ENCODE results near the gene CDYL. TPM values are rescaled to one million over a fixed set of nuclear protein-coding genes. Genes with fewer than 3 reads are reported as not detected.

The CDYL gene
- total and polyA plus RNA-seq, 12 donors, result 4.1 to 39.9 (median 33.2) TPM

DNA sequence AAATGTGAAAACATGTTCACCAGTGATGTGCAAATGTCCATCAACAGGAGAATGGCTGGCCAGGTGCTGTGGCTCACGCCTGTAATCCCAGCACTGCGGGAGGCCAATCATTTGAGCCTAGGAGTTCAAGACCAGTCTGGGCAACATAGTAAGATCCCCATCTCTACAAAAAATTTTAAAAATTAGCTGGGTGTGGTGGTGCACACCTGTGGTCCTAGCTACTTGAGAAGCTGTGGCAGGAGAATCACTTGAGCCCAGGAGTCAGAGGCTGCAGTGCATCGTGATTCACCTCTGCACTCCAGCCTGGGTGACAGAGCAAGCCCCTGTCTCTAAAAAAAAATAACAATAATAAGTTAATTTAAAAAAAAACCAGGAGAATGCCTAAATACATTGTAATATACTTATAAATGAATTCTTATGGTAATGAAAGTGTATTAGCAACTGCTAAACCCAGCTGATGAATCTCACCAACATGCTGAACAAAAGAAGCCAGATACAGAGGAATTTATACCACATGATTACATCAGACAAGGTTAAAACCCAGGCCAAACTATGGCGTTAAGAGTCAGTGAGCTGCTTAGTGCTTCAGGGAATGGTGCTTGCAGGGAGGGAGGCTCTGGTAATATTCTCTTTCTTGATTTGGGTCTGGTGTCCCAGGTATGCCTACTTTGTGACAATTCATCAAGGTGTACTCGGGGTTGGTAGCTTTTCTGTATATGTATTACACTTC, 191.3 kb downstream of the CDYL start:
- Histone ChIP-seq H3K27ac (no peak overlapping the region), H3K9me3 (no peaks in the 10 kb centered on the region), H3K27me3 (no peaks in the 10 kb centered on the region), H3K36me3 (no peaks in the 10 kb centered on the region), H3K4me1 (no peaks in the 10 kb centered on the region), H3K4me3 (no peak overlapping the region)
- intact Hi-C loops (cut with DNase I), result no loop called here
- ATAC-seq (no peak), DNase-seq (no peak)
- TF ChIP-seq, protein P1, sequence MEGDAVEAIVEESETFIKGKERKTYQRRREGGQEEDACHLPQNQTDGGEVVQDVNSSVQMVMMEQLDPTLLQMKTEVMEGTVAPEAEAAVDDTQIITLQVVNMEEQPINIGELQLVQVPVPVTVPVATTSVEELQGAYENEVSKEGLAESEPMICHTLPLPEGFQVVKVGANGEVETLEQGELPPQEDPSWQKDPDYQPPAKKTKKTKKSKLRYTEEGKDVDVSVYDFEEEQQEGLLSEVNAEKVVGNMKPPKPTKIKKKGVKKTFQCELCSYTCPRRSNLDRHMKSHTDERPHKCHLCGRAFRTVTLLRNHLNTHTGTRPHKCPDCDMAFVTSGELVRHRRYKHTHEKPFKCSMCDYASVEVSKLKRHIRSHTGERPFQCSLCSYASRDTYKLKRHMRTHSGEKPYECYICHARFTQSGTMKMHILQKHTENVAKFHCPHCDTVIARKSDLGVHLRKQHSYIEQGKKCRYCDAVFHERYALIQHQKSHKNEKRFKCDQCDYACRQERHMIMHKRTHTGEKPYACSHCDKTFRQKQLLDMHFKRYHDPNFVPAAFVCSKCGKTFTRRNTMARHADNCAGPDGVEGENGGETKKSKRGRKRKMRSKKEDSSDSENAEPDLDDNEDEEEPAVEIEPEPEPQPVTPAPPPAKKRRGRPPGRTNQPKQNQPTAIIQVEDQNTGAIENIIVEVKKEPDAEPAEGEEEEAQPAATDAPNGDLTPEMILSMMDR (IDR thresholded peaks at IDR 0.05), result no peak
- WGBS, 2 donors, result 91 to 92% methylated on average over 5 of the region's 5 CpGs

DNA sequence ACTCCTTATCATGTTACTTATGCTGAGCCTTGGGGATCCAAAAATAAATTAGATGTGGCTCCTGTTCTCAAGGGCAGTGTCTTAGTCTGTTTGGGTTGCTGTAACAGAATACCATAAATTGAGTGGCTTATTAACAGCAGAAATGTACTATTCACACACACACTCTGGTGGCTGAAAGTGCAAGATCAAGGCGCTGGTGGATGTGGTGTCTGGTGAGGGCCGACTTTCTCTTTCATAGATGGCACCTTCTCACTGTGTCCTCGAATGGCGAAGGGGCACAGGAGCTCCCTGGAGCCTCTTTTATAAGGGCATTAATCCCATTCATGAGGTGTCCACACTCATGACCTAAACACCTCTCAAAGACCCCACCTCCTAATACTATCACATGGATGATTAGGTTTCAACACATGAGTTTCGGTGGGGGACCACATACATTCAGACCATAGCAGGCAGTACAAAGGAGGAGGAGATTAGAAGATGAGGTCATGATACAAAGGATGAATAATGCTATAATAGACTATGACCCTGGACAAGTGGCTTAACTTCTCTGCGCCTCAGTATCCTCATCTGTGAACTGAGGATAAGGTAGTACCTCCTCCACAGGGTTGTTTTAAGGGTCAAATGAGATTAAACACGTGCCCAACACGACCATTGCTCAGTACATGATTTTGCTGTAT, 193.5 kb downstream of the CDYL start:
- H3K9me3 ChIP-seq, result no peaks in the 10 kb centered on the region
- TF ChIP-seq, protein P1 (IDR thresholded peaks at IDR 0.05), result no peak
- H3K36me3 ChIP-seq, result no peaks in the 10 kb centered on the region
- ATAC-seq (no peak), DNase-seq (no peak)
- H3K27me3 ChIP-seq, result no peaks in the 10 kb centered on the region
- 92 to 93% methylated on average over 8 of the region's 8 CpGs for WGBS, 2 donors
- peaks cover 0 to 11% (median 0%) of the 10 kb centered on the region in 9 donors for H3K4me1 ChIP-seq
- no peak overlapping the region for H3K27ac ChIP-seq
- H3K4me3 ChIP-seq, result no peak overlapping the region
- intact Hi-C loops (cut with DNase I), result no loop called here

DNA sequence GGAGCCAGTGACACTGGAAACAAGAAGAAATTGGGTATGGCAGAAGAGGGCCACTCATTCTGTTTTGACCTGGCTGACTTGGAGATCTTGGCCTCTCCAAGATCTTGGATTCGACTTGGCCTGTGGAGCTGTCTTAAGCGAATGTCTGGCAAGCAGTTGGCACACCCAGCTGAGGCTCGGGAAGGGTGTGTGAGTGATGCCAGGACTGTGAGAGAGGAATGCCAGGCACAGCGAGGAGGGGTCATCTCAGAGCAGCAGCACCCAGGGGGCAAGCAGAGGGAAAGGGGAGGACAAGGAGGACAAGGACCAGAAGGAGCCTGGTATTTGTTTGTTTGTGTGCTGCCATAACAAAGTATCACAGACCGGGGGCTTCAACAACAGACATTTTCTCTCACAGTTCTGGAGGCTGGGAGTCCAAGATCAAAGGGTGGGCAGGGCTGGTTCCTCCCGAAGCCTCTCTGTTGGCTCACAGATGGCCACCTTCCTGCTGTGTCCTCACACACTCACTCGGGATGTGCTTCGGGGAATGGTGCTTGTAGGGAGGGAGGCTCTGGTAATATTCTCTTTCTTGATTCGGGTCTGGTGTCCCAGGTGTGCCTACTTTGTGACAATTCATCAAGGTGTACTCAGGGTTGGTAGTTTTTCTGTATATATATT, 194.7 kb downstream of the CDYL start:
- TF ChIP-seq, protein P1 (IDR thresholded peaks at IDR 0.05), result no peak
- no peak for ATAC-seq
- Histone ChIP-seq H3K36me3 (no peaks in the 10 kb centered on the region), H3K27ac (no peak overlapping the region), H3K9me3 (no peaks in the 10 kb centered on the region), H3K27me3 (no peaks in the 10 kb centered on the region), H3K4me3 (no peak overlapping the region), H3K4me1 (peaks cover 0 to 12% (median 0%) of the 10 kb centered on the region in 9 donors)
- 52 to 56% methylated on average over 9 of the region's 9 CpGs for WGBS, 2 donors
- intact Hi-C loops (cut with DNase I), result no loop called here
- DNase-seq, result no peak

DNA sequence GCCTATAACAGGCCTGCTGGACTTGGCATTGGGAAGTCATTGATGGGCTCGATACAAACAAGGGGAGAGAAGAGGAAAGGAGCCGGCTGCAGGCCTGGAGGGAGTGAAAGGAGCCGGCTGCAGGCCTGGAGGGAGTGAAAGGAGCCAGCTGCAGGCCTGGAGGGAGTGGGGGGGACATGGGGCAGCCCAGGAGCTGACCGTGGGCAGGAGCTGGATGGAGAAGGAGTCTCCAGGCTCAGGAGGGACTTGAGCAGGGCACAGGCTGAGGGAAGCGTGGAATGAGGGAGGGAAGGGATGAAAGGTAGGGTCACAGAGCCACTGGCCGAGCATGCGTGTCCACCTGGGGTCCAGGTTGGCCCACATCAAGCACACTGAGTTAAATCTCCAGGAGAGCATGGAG, 195.6 kb downstream of the CDYL start:
- no peak for ATAC-seq
- 86 to 88% methylated on average over 7 of the region's 7 CpGs for WGBS, 2 donors
- intact Hi-C loops (cut with DNase I), result no loop called here

More for the DNA sequence above, 195.6 kb downstream of the CDYL start:
- no peak overlapping the region for H3K4me3 ChIP-seq
- peaks cover 0 to 12% (median 0%) of the 10 kb centered on the region in 9 donors for H3K4me1 ChIP-seq
- DNase-seq, result no peak
- no peaks in the 10 kb centered on the region for H3K27me3 ChIP-seq
- TF ChIP-seq, protein P1 (IDR thresholded peaks at IDR 0.05), result no peak
- H3K27ac ChIP-seq, result no peak overlapping the region
- H3K9me3 ChIP-seq, result peaks cover 0 to 7% (median 0%) of the 10 kb centered on the region in 11 donors
- no peaks in the 10 kb centered on the region for H3K36me3 ChIP-seq

All from heart right ventricle (tissue), 16 donors.